ENCODE results near the gene TTBK1. TPM values are rescaled to one million over a fixed set of nuclear protein-coding genes. Genes with fewer than 3 reads are reported as not detected.

Gene TTBK1
- total RNA-seq, 1 experiment from 2014 or later = under 0.01 TPM

- DNase-seq (ENCODE audit: low read depth) = no peak
Measured at GRCh38 chr6:43271944-43272343, 28.7 kb downstream of the TTBK1 start.

GRCh38 chr6:43273707-43274106, 30.4 kb downstream of the TTBK1 start:
- DNase-seq (ENCODE audit: low read depth) = no peak

- DNase-seq (ENCODE audit: low read depth) = no peak
Measured at GRCh38 chr6:43274127-43274915, 31.0 kb downstream of the TTBK1 start.

- no peak for DNase-seq (ENCODE audit: low read depth)
Measured at GRCh38 chr6:43274916-43275597, 31.8 kb downstream of the TTBK1 start.

- DNase-seq (ENCODE audit: low read depth) = no peak
Measured at GRCh38 chr6:43275801-43276576, 32.7 kb downstream of the TTBK1 start.

GRCh38 chr6:43276577-43277305, 33.5 kb downstream of the TTBK1 start:
- DNase-seq (ENCODE audit: low read depth) = no peak

GRCh38 chr6:43277306-43277642, 34.0 kb downstream of the TTBK1 start:
- DNase-seq (ENCODE audit: low read depth) = no peak

GRCh38 chr6:43277643-43278523, 34.6 kb downstream of the TTBK1 start:
- DNase-seq (ENCODE audit: low read depth) = peak; percentile 39

- DNase-seq (ENCODE audit: low read depth) = peak; percentile 65
Measured at GRCh38 chr6:43278524-43279078, 35.3 kb downstream of the TTBK1 start.

GRCh38 chr6:43280234-43280633, 37.0 kb downstream of the TTBK1 start:
- no peak for DNase-seq (ENCODE audit: low read depth)

GRCh38 chr6:43282060-43282459, 38.8 kb downstream of the TTBK1 start:
- no peak for DNase-seq (ENCODE audit: low read depth)

- no peak for DNase-seq (ENCODE audit: low read depth)
Measured at GRCh38 chr6:43282636-43283513, 39.6 kb downstream of the TTBK1 start.

- DNase-seq (ENCODE audit: low read depth) = no peak
Measured at GRCh38 chr6:43283514-43283901, 40.2 kb downstream of the TTBK1 start.

GRCh38 chr6:43283905-43284304, 40.6 kb downstream of the TTBK1 start:
- no peak for DNase-seq (ENCODE audit: low read depth)

GRCh38 chr6:43284991-43285781, 41.9 kb downstream of the TTBK1 start:
- DNase-seq (ENCODE audit: low read depth) = no peak

- no peak for DNase-seq (ENCODE audit: low read depth)
Measured at GRCh38 chr6:43285832-43286231, 42.6 kb downstream of the TTBK1 start.

GRCh38 chr6:43286456-43286979, 43.2 kb downstream of the TTBK1 start:
- no peak for DNase-seq (ENCODE audit: low read depth)

GRCh38 chr6:43286980-43287716, 43.9 kb downstream of the TTBK1 start:
- peak; percentile 33 for DNase-seq (ENCODE audit: low read depth)
